Skin epidermis (tissue), 12 donors: Measurements from ENCODE around the gene RNF39.
"Not testable (repeated sequence)": the region's sequence is repeated elsewhere in the genome, so short reads cannot be mapped to it uniquely, and the experiment has no call there.

Experiments used
- H3K27ac ChIP-seq, 21 experiments: fragments of 200-600 bp; sonication (generic) in 11 of 21; one replicate each; pipeline ENCODE4 v1.5.0; 2020; ENCODE audit warnings: mild to moderate bottlenecking in 3 of 21, inconsistent platforms in 2 of 21, moderate library complexity in 2 of 21
- H3K4me3 ChIP-seq, 7 experiments: fragments of 200-600 bp; sonication (generic) in 2 of 7; one replicate each; pipeline ENCODE4 v1.5.0; 2020; ENCODE audit warnings: inconsistent platforms in 2 of 7, mild to moderate bottlenecking in 2 of 7, moderate library complexity in 1 of 7

RNF39 gene

GRCh38 chr6:30075094-30075789 lies at the start of gene RNF39:
Gene RNF39, minus strand, starts transcription at chr6:30075769. Its CDS starts 184 bp downstream, at chr6:30075585.
- H3K4me3 ChIP-seq: peak within 1 kb of the TSS; percentile 32 to 65 (median 37)
- H3K27ac ChIP-seq: peak within 1 kb of the TSS in 18 of 21 experiments; percentile 4 to 83 (median 58)

GRCh38 chr6:30122515-30122914 lies 46.9 kb upstream of the RNF39 start:
- H3K27ac ChIP-seq: no peak overlapping the region

GRCh38 chr6:30121446-30122366 lies 46.1 kb upstream of the RNF39 start:
- Histone ChIP-seq H3K27ac (no peak overlapping the region), H3K4me3 (no peak overlapping the region)

More at GRCh38 chr6:30122515-30122914, 46.9 kb upstream of the RNF39 start:
- H3K4me3 ChIP-seq: no peak overlapping the region

GRCh38 chr6:30118691-30119090 lies 43.1 kb upstream of the RNF39 start:
- H3K27ac ChIP-seq, H3K4me3 ChIP-seq: not testable (repeated sequence)

GRCh38 chr6:30116724-30117123 lies 41.2 kb upstream of the RNF39 start:
- Histone ChIP-seq H3K4me3 (no peak overlapping the region), H3K27ac (no peak overlapping the region)

GRCh38 chr6:30113841-30114240 lies 38.3 kb upstream of the RNF39 start:
- H3K27ac ChIP-seq: no peak overlapping the region
- no peak overlapping the region for H3K4me3 ChIP-seq

GRCh38 chr6:30113003-30113759 lies 37.6 kb upstream of the RNF39 start, which contains the start of gene TRIM31:
Gene TRIM31, minus strand, starts transcription at chr6:30113090. Its CDS starts 285 bp downstream, at chr6:30112805.
- no peak within 1 kb of the TSS for H3K4me3 ChIP-seq
- no peak within 1 kb of the TSS for H3K27ac ChIP-seq

GRCh38 chr6:30112402-30112994 lies 36.9 kb upstream of the RNF39 start:
- no peak overlapping the region for H3K4me3 ChIP-seq
- no peak overlapping the region for H3K27ac ChIP-seq

GRCh38 chr6:30111266-30111856 lies 35.8 kb upstream of the RNF39 start:
- no peak overlapping the region for H3K27ac ChIP-seq
- H3K4me3 ChIP-seq: no peak overlapping the region

- Histone ChIP-seq H3K4me3 (no peak overlapping the region), H3K27ac (no peak overlapping the region)
Observed at GRCh38 chr6:30104661-30105060, 29.1 kb upstream of the RNF39 start.

- Histone ChIP-seq H3K4me3 (peak overlapping the region in 3 of 7 experiments; percentile 18 to 43 (median 27)), H3K27ac (peak overlapping the region in 2 of 21 experiments; percentile 1 to 62)
Observed at GRCh38 chr6:30103872-30104179, 28.3 kb upstream of the RNF39 start.

- H3K4me3 ChIP-seq: peak overlapping the region in 6 of 7 experiments; percentile 18 to 43 (median 26)
- peak overlapping the region in 10 of 21 experiments; percentile 31 to 83 (median 68) for H3K27ac ChIP-seq
Observed at GRCh38 chr6:30102970-30103871, 27.7 kb upstream of the RNF39 start.

GRCh38 chr6:30102414-30102969 lies 26.9 kb upstream of the RNF39 start:
- Histone ChIP-seq H3K27ac (peak overlapping the region in 18 of 21 experiments; percentile 24 to 83 (median 64)), H3K4me3 (peak overlapping the region; percentile 11 to 43 (median 26))

GRCh38 chr6:30101444-30102413 lies 26.2 kb upstream of the RNF39 start:
- peak overlapping the region; percentile 11 to 43 (median 26) for H3K4me3 ChIP-seq
- peak overlapping the region in 19 of 21 experiments; percentile 17 to 83 (median 64) for H3K27ac ChIP-seq

GRCh38 chr6:30100585-30101443 lies 25.2 kb upstream of the RNF39 start:
- Histone ChIP-seq H3K27ac (peak overlapping the region in 9 of 21 experiments; percentile 11 to 70 (median 38)), H3K4me3 (peak overlapping the region; percentile 4 to 43 (median 26))

- Histone ChIP-seq H3K27ac (peak overlapping the region in 7 of 21 experiments; percentile 14 to 70 (median 38)), H3K4me3 (no peak overlapping the region)
Observed at GRCh38 chr6:30100154-30100553, 24.6 kb upstream of the RNF39 start.
